Hepatic stellate cell (primary cell): ENCODE measurements around the gene STXBP5.
"Not testable (repeated sequence)": the region's sequence is repeated elsewhere in the genome, so short reads cannot be mapped to it uniquely, and the experiment has no call there.

Experiments
- DNase-seq: peaks from one replicate; pipeline ENCODE4 v3.0.0; 2011; ENCODE audit warnings: low spot score

STXBP5 gene

DNA sequence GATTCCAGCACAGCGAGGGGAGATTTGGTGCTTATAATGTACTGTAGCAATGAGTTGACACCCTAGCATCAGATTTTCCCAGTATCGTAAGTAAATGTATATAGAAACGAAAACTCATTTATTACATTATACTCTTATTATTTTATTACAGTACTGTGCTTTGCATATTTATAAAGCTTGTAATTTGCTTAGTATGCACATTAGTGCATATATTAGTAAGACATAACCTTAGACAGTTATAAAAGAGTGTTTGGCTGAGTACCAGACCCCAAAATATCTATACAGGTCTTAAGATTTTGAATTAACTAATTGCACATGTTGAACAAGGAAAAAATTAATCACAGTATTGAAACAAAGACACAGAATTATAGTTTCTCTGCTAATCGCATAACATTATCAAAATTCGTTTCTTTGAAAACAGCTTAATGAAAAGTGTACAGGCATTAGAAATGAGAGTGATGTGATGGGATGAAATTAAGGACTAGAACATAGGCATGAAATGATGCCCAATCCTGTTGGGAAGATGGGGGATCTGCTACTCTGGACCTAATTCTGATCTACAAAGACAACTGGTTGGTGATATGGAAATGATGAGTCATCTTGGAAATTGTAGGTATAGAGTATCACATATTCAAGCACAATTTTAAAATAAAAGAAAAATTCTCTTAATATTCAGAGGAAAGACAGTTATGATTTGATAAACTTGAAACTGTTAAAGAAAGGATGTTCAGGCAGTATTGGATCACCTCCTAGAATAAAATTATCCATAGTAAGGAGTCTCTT, 42.8 kb downstream of the STXBP5 start:
- DNase-seq: no peak

- no peak for DNase-seq
Measured at GRCh38 chr6:147248859-147249258, 44.6 kb downstream of the STXBP5 start.

GRCh38 chr6:147251072-147251471, 46.9 kb downstream of the STXBP5 start:
- no peak for DNase-seq

- DNase-seq: not testable (repeated sequence)
Measured at GRCh38 chr6:147254929-147255473, 50.8 kb downstream of the STXBP5 start.

GRCh38 chr6:147255948-147256674, 51.9 kb downstream of the STXBP5 start:
- no peak for DNase-seq

DNA sequence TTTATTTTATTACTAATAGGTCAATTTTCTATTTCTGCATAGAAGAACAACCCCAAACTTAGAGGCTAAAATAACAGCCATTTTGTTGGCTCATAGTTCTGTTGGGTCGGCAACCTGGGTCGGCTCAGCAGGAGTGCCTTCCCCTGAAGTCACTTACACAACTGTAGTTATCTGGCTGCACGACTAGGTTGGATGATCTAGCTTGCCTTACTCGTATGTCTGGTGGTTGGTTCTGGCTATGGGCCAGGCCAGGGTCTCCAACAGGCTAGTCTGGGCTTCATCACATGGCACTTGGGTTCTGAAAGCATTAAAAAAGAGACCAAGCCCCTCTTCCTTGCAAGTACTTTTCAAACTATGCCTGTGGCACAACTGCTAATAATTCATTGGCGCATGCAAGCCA, 53.5 kb downstream of the STXBP5 start:
- no peak for DNase-seq

GRCh38 chr6:147260091-147260490, 55.9 kb downstream of the STXBP5 start:
- no peak for DNase-seq

GRCh38 chr6:147262946-147263345, 58.7 kb downstream of the STXBP5 start:
- no peak for DNase-seq

GRCh38 chr6:147266821-147267220, 62.6 kb downstream of the STXBP5 start:
- no peak for DNase-seq

GRCh38 chr6:147267658-147268057, 63.4 kb downstream of the STXBP5 start:
- no peak for DNase-seq

DNA sequence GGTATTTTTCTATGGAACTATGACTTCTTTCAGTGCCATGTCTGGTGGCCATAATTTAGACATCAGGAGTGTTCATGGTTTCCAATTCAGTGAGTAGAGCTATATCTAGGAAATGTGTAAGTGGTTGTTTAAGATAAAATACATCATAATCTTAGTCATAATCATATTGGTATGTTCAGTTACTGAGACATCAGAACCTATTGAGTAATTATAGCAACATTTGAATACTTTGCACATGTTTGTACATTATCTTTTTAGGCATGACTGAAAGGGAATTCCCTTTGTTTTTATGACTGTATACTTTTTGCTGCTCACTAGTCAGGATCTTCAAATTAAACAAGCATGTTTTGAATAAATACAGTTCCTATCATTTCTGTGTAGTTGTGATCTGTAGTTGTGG, 64.0 kb downstream of the STXBP5 start:
- no peak for DNase-seq

DNA sequence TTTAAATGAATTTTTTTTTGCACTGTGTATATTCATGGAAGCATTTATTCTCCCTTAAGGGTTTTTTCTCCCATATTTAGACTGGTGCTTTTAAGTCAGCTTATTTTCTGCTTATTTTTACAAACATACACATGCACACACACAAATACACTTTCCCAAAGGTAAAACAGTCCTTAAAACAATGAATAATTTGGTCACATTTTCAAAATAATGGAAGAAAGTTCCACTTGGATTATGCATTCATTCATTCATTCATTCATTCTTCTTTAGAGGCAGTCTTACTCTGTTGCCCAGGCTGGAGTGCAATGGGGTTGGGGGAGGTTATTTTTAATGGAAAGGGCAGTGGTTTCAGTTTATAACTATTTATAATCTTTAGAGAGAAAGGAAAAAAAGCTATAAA, 69.8 kb downstream of the STXBP5 start:
- no peak for DNase-seq

DNA sequence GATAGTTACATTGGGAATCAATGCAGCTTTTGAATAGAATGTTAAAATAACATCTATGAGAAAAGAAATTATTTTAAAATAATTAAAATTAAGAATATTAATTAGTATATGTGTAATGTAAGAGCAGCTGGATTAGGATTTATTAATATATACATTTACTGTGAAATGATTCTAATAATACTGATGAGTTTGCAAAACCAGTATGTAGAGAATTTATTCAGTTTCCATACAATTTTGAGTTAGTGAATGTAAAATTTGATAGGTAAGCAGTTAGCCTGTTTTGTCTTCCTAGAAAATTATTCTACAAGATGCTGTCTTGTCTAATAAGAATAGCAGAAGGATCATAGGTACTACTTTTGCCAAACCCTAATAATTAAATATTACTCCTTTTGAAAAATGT, 70.6 kb downstream of the STXBP5 start:
- no peak for DNase-seq

DNA sequence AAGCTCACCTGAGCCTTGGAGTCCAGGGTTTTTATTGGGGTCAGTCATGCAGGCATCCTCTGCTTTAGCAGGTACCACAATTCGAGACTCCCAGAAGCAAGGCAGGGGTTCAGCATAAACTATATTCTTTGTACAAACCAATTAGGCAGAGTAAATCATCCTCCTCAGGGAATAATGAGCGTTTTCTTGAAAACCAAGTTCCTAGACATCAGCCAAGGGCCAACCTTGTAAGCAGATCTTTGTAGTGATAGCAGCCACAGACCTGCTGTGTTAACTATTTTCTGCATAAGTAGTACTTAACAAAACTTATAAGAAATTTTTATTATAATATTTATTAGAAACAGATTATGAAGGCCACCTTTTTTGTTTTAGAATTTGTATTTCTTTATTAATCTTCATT, 74.7 kb downstream of the STXBP5 start:
- no peak for DNase-seq

DNA sequence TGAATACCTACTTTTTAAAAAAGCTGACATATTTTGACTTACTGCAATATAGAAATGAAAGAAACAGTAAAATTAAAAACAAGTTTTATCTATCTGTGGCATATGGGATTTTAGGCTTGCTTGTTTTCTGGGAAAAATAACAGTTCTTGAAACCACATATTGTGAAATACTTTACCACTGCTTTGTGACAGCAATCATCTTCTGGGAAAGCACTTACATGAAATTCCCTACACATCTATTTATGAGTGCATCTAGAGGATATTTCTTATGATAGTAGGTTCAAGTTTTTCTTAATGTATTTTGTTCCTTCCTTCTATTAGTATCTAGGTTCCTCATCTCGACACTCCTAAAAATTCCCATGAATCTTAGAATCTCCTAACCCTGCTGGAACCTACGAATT, 75.2 kb downstream of the STXBP5 start:
- no peak for DNase-seq

- no peak for DNase-seq
Measured at GRCh38 chr6:147281895-147282565, 77.8 kb downstream of the STXBP5 start.

DNA sequence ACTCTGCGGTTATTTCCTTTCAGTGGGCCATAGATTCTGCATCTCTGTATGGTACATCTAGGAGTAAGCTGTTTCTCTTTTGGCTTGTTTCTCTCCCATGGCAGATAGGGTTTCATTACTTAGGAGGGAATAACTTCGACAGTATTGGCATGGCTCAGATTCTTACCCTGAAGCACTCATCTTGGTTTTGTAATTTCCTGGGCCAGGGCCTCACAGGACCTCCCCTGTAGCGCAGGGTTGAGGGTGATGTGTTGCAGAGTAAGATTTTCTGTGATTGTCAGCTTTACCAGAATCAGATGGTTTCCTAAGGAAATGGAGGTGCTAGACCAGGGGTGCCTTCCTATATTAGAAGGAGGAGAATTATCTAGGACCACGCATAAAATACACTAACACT, 78.3 kb downstream of the STXBP5 start:
- no peak for DNase-seq

GRCh38 chr6:147283460-147283859, 79.2 kb downstream of the STXBP5 start:
- DNase-seq: no peak

- peak; percentile 29 for DNase-seq
Measured at GRCh38 chr6:147285087-147285855, 81.1 kb downstream of the STXBP5 start.

GRCh38 chr6:147287869-147288271, 83.7 kb downstream of the STXBP5 start:
- DNase-seq: peak; percentile 5

DNA sequence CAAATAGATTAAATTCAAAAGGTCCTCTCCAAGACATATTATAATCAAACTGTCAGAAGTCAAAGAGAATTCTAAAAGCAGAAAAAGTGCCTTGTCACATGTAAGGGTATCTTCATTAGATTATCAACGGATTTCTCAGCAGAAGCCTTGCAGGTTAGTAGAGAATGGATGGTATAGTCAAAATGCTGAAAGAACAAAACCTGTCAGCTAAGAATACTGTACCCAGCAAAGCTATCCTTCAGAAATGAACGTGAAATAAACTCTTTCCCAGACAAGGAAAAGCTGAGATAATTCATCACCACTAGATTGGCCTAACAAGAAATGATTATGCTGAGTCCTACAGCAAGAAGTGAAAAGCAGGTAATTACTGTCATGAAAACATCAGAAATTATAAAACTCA, 92.9 kb downstream of the STXBP5 start:
- DNase-seq: no peak
